MM.1S (cell line): ENCODE results near the gene SLC8A1.

Experiments used
- DNase-seq: peaks from one replicate; pipeline ENCODE4 v3.0.0-alpha.2; 2015
- H2AFZ ChIP-seq: fragments of 300-600 bp; sonication (generic); 2 replicates; pipeline ENCODE4 v1.6.0; 2016; ENCODE audit warnings: antibody characterized with exemption, low read length
- H3F3A ChIP-seq: fragments of 300-600 bp; sonication (generic); 2 replicates; pipeline ENCODE4 v1.6.1; 2016; ENCODE audit warnings: mild to moderate bottlenecking, antibody characterized with exemption, low read length, moderate library complexity, mixed read lengths; ENCODE audit not compliant: insufficient read depth
- H3K27ac ChIP-seq: fragments of 300-600 bp; sonication (generic); 2 replicates; pipeline ENCODE4 v1.5.1; 2016; ENCODE audit warnings: mild to moderate bottlenecking, low read length
- H3K27me3 ChIP-seq: fragments of 300-600 bp; sonication (generic); replicated peaks from 2 replicates; pipeline ENCODE4 v1.6.0; 2016; ENCODE audit warnings: low read length; ENCODE audit not compliant: insufficient read depth
- H3K36me3 ChIP-seq: fragments of 300-600 bp; sonication (generic); replicated peaks from 2 replicates; pipeline ENCODE4 v1.6.1; 2016; ENCODE audit warnings: mild to moderate bottlenecking, low read length, mixed read lengths; ENCODE audit not compliant: insufficient read depth
- H3K4me1 ChIP-seq: fragments of 300-600 bp; sonication (generic); 2 replicates; pipeline ENCODE4 v1.6.1; 2016; ENCODE audit warnings: low read length, mixed read lengths
- H3K4me2 ChIP-seq: fragments of 300-600 bp; sonication (generic); 2 replicates; pipeline ENCODE4 v1.6.0; 2016; ENCODE audit warnings: low read depth, low read length
- H3K4me3 ChIP-seq: fragments of 300-600 bp; sonication (generic); 2 replicates; pipeline ENCODE4 v1.5.1; 2016; ENCODE audit warnings: low read length, mixed read lengths
- H3K79me2 ChIP-seq: fragments of 300-600 bp; sonication (generic); 2 replicates; pipeline ENCODE4 v1.6.1; 2016; ENCODE audit warnings: mixed run types, low read length, mixed read lengths
- H3K9ac ChIP-seq: fragments of 300-600 bp; sonication (generic); 2 replicates; pipeline ENCODE4 v1.6.1; 2016; ENCODE audit warnings: low read length, mixed read lengths
- H3K9me2 ChIP-seq: fragments of 300-600 bp; sonication (generic); replicated peaks from 2 replicates; pipeline ENCODE4 v1.6.1; 2016; ENCODE audit warnings: mild to moderate bottlenecking, low read length, mixed read lengths; ENCODE audit not compliant: insufficient read depth
- H3K9me3 ChIP-seq: fragments of 300-600 bp; sonication (generic); replicated peaks from 2 replicates; pipeline ENCODE4 v1.6.1; 2016; ENCODE audit warnings: mild to moderate bottlenecking, low read length, mixed read lengths; ENCODE audit not compliant: insufficient read depth
- H4K20me1 ChIP-seq: fragments of 300-600 bp; sonication (generic); 2 replicates; pipeline ENCODE4 v1.6.1; 2016; ENCODE audit warnings: mild to moderate bottlenecking, low read length, moderate library complexity, mixed read lengths; ENCODE audit not compliant: insufficient read depth
- CTCF ChIP-seq: fragments of 300-600 bp; sonication (generic); IDR thresholded peaks from 2 replicates; pipeline ENCODE4 v1.5.1; 2016; ENCODE audit warnings: antibody characterized with exemption, low read length, mixed read lengths
- EZH2 ChIP-seq: fragments of 300-600 bp; sonication (generic); optimal IDR thresholded peaks from 2 replicates; pipeline ENCODE3; 2017; ENCODE audit warnings: low read depth, mild to moderate bottlenecking, antibody characterized with exemption, low read length, mixed read lengths
- EZH2phosphoT487 ChIP-seq: fragments of 300-600 bp; sonication (generic); IDR thresholded peaks from 2 replicates; pipeline ENCODE4 v1.6.1; 2018; ENCODE audit warnings: antibody characterized with exemption, low read length

SLC8A1 gene

GRCh38 chr2:40471866-40472265, 20.0 kb upstream of the SLC8A1 start:
- Histone ChIP-seq H3K27me3 (no peaks in the 10 kb centered on the region), H3K9me3 (no peaks in the 10 kb centered on the region), H3K27ac (no peak overlapping the region), H3F3A (no peaks in the 10 kb centered on the region), H3K4me2 (no peak overlapping the region), H3K4me3 (no peak overlapping the region), H4K20me1 (no peaks in the 10 kb centered on the region), H3K9ac (no peak overlapping the region), H3K79me2 (no peaks in the 10 kb centered on the region), H3K4me1 (peaks cover 4% of the 10 kb centered on the region; the same call in 1 of the 2 replicates), H3K9me2 (no peaks in the 10 kb centered on the region), H3K36me3 (no peaks in the 10 kb centered on the region), H2AFZ (no peak overlapping the region)
- no peak for TF ChIP-seq EZH2
- no peak for TF ChIP-seq EZH2phosphoT487
- TF ChIP-seq CTCF: no peak
- no peak for DNase-seq

GRCh38 chr2:40470822-40471813, 19.2 kb upstream of the SLC8A1 start:
- DNase-seq: no peak
- H3K27me3 ChIP-seq: no peaks in the 10 kb centered on the region
- H4K20me1 ChIP-seq: no peaks in the 10 kb centered on the region
- H3K9me2 ChIP-seq: no peaks in the 10 kb centered on the region
- peaks cover 4% of the 10 kb centered on the region; the same call in 1 of the 2 replicates for H3K4me1 ChIP-seq
- no peaks in the 10 kb centered on the region for H3F3A ChIP-seq
- TF ChIP-seq CTCF (no peak), EZH2 (no peak), EZH2phosphoT487 (no peak)
- no peak overlapping the region for H3K4me2 ChIP-seq
- H3K9ac ChIP-seq: no peak overlapping the region
- H3K9me3 ChIP-seq: no peaks in the 10 kb centered on the region
- H3K79me2 ChIP-seq: no peaks in the 10 kb centered on the region
- H3K36me3 ChIP-seq: no peaks in the 10 kb centered on the region
- no peak overlapping the region; the same call in 1 of the 2 replicates for H2AFZ ChIP-seq
- no peak overlapping the region for H3K4me3 ChIP-seq
- no peak overlapping the region for H3K27ac ChIP-seq

- H3K9me3 ChIP-seq: no peaks in the 10 kb centered on the region
- DNase-seq: no peak
- no peaks in the 10 kb centered on the region for H3K79me2 ChIP-seq
- H3K27me3 ChIP-seq: no peaks in the 10 kb centered on the region
- H3K36me3 ChIP-seq: no peaks in the 10 kb centered on the region
- no peaks in the 10 kb centered on the region for H3F3A ChIP-seq
- no peak overlapping the region for H3K9ac ChIP-seq
- H3K9me2 ChIP-seq: no peaks in the 10 kb centered on the region
- no peak overlapping the region for H3K4me3 ChIP-seq
- no peak overlapping the region for H3K4me2 ChIP-seq
- no peak overlapping the region for H3K27ac ChIP-seq
- H2AFZ ChIP-seq: no peak overlapping the region
- no peaks in the 10 kb centered on the region for H4K20me1 ChIP-seq
- TF ChIP-seq EZH2: no peak
- TF ChIP-seq CTCF: no peak
- TF ChIP-seq EZH2phosphoT487: no peak
- peaks cover 4% of the 10 kb centered on the region; the same call in 1 of the 2 replicates for H3K4me1 ChIP-seq
Measured at GRCh38 chr2:40466935-40467572, 15.2 kb upstream of the SLC8A1 start.
